Nephron progenitor cell (in vitro differentiated cells): ENCODE results near the gene PALLD.

Experiments used
- DNase-seq: peaks from one replicate; pipeline ENCODE4 v3.0.0; 2021
- H3K27ac Mint-ChIP-seq: 2 replicates; pipeline ENCODE4 v1.8.0; 2021; ENCODE audit warnings: mild to moderate bottlenecking, moderate library complexity, mixed read lengths
- H3K27me3 Mint-ChIP-seq: 2 replicates; pipeline ENCODE4 v1.8.0; 2021; ENCODE audit warnings: mild to moderate bottlenecking, low read depth, mixed read lengths; ENCODE audit not compliant: poor library complexity
- H3K36me3 Mint-ChIP-seq: 2 replicates; pipeline ENCODE4 v1.8.0; 2021; ENCODE audit warnings: low read depth, mixed read lengths
- H3K4me1 Mint-ChIP-seq: 2 replicates; pipeline ENCODE4 v1.8.0; 2021; ENCODE audit warnings: mixed read lengths
- H3K4me3 Mint-ChIP-seq: 2 replicates; pipeline ENCODE4 v1.8.0; 2021; ENCODE audit warnings: mild to moderate bottlenecking, moderate library complexity, mixed read lengths
- H3K9me3 Mint-ChIP-seq: 2 replicates; pipeline ENCODE4 v1.8.0; 2021; ENCODE audit warnings: mild to moderate bottlenecking, moderate library complexity, mixed read lengths
- TF ChIP-seq, protein P1 (sequence below): fragments of 200-600 bp; sonication (generic); IDR thresholded peaks from 2 replicates; pipeline ENCODE4 v1.5.0; 2021; ENCODE audit warnings: antibody characterized with exemption

Gene PALLD

DNA sequence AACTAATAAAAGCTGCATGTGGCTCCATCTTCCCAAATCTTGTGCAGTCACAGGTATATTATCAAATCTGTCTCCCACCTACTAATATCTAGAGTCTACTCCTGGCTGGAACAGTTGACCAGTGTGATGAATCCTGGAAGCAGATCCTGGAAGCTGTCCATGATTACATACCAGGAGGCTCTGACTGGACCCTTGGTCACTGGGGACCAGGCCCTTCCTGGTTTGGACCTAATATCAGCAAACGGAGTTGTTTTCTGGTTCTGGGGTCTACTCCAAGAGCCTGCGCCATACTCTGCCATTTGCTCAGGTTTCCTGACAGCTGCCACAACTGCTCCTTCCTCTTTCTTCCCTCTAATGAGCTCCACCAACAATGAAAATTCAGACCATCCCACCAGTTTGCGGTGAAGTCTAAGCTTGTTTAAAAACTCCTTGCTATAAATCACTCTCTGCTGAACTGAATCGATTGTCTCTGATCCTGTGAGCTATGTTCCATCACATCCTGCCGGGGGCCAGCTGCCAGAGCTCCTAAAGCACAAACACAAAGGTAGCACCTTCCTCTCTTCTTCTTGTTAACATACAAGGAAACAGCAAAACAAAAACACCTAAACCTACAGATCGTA lies 114.2 kb downstream of the PALLD start:
- no peaks in the 10 kb centered on the region for H3K9me3 Mint-ChIP-seq
- H3K27ac Mint-ChIP-seq: peak overlapping the region; percentile 30
- no peak for DNase-seq
- H3K4me1 Mint-ChIP-seq: peaks cover 66% of the 10 kb centered on the region
- H3K36me3 Mint-ChIP-seq: no peaks in the 10 kb centered on the region
- peaks cover 8% of the 10 kb centered on the region for H3K27me3 Mint-ChIP-seq
- H3K4me3 Mint-ChIP-seq: no peak overlapping the region
- TF ChIP-seq, protein P1, sequence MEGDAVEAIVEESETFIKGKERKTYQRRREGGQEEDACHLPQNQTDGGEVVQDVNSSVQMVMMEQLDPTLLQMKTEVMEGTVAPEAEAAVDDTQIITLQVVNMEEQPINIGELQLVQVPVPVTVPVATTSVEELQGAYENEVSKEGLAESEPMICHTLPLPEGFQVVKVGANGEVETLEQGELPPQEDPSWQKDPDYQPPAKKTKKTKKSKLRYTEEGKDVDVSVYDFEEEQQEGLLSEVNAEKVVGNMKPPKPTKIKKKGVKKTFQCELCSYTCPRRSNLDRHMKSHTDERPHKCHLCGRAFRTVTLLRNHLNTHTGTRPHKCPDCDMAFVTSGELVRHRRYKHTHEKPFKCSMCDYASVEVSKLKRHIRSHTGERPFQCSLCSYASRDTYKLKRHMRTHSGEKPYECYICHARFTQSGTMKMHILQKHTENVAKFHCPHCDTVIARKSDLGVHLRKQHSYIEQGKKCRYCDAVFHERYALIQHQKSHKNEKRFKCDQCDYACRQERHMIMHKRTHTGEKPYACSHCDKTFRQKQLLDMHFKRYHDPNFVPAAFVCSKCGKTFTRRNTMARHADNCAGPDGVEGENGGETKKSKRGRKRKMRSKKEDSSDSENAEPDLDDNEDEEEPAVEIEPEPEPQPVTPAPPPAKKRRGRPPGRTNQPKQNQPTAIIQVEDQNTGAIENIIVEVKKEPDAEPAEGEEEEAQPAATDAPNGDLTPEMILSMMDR: no peak

DNA sequence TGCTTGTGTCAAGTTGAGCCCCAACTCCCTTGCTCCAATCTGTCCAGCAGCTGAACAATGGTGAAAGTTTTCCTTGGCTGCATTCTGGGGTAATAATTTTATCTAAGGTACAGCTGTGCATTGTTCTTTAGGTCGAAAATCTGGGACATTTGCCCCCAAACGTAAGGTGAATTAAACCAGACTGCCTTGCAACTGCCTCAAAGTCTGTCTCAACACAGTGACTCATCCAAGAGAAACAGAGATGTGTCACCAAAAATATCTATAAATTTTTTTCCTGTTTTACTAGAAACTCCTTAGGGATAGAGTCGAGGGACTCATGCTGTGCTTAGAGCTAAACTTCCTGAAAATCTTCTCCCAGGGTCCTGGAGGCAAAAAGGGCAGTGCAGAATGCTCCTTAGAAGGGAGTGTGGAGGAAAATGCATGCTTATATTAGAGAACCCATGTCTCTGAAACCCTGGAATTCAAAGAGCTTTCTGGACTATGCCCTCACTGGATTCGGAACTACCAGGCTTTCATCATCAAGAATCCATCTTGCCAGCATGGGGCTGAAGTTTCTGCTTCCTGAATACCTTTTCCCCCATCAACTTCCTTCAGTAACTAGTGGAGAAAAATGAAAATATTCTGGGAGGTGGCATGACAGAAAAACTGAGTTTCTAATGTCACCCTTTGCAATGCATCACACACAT lies 115.7 kb downstream of the PALLD start:
- Mint-ChIP-seq H3K36me3 (no peaks in the 10 kb centered on the region), H3K4me1 (peaks cover 64% of the 10 kb centered on the region), H3K27ac (no peak overlapping the region), H3K9me3 (no peaks in the 10 kb centered on the region), H3K4me3 (no peak overlapping the region), H3K27me3 (peaks cover 1% of the 10 kb centered on the region)
- TF ChIP-seq, protein P1: no peak
- DNase-seq: no peak

DNA sequence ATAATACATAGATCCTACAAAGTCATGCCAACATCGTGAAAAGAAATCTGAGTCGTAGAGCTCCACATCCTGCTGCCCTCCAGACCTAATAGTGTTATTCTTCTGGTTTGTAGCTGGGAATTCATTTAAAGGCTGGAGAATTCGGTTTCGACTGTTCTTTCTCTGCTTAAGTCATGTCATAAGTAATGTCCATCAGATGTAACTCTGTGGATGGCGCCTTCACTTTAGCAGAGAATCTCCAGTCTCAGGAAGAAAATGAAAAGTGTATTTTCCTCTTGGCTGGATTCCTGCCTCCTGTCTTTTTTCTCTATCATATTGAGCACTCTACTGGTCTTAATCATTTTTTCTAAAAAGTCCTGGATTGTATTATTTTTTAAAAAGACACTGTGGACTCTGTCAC lies 117.0 kb downstream of the PALLD start:
- Mint-ChIP-seq H3K27ac (no peak overlapping the region), H3K9me3 (no peaks in the 10 kb centered on the region), H3K27me3 (no peaks in the 10 kb centered on the region), H3K36me3 (no peaks in the 10 kb centered on the region), H3K4me1 (peaks cover 53% of the 10 kb centered on the region), H3K4me3 (no peak overlapping the region)
- TF ChIP-seq, protein P1: no peak
- no peak for DNase-seq

DNA sequence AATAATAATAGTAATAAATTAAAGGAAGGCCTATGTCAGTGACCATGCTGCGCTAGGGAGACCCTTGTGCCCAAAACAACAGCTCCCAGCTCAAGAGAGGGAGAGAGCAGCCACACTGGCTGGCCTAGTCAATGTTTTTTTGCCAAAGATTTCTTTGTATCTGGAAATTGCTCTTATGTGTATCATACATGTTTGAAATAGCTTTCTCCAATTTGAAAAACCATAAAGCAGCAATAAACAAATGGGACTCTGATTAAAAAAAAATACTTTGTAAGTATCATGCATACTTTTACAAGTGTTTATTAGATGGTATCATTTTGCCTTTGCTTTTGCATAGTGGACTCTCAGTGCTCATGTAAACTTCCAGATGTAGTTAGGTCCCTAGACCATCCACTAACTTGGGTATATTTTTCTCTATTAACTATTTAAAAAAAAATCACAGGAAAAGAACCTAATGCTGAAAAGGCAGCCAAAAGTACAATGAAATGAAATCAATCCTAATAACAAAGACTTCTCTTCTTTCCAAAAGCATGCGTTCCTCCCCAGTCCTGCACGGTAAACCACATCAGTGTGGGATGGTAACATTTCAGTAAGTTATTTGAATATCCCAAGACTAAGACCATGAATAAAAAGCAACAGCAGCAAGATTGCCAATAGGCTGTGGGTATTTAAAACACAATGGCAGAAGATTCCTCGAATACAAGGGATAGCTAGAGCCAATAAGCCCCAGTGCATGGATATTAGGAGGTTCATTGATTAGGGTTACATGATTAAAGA lies 117.6 kb downstream of the PALLD start:
- H3K9me3 Mint-ChIP-seq: no peaks in the 10 kb centered on the region
- H3K27me3 Mint-ChIP-seq: no peaks in the 10 kb centered on the region
- peaks cover 48% of the 10 kb centered on the region for H3K4me1 Mint-ChIP-seq
- no peak for DNase-seq
- peak overlapping the region; percentile 14 for H3K27ac Mint-ChIP-seq
- TF ChIP-seq, protein P1: no peak
- H3K4me3 Mint-ChIP-seq: no peak overlapping the region
- H3K36me3 Mint-ChIP-seq: no peaks in the 10 kb centered on the region

DNA sequence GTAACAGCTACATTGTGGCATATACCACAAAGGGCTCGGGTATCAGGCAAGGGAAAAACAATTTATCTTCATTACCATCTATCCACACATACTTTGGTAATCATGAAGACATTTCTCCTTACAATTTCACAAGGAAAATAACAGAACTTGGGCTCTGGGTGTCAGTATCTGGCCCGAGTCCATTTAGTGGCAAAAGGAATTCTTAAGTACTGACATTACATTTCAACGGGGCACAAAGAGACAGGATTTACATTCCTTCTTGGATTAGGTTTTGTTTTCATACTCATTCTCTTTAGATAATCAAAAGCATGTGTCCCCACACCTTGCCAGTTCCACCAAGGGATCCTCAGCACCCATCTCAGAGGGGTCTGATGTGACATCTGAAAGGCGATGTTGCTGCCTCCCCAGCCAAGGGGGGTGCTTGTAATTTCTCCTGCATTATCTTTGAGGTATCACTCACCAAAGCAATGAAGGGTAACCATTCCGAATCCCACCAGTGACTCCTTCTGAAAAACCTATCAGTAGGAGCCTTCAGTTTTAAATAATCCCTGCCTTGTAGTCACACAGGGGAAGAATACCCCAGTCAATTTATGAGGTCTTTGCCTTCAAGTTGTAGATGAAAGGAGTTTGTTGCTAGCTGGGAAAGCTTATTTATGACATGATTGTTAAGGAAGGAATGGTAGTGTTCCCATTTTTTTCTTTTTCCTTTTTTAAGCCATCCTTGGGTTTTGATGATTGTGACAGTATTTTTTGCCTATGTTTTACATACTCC lies 118.6 kb downstream of the PALLD start:
- DNase-seq: no peak
- no peaks in the 10 kb centered on the region for H3K9me3 Mint-ChIP-seq
- H3K4me1 Mint-ChIP-seq: peaks cover 41% of the 10 kb centered on the region
- no peak overlapping the region for H3K4me3 Mint-ChIP-seq
- TF ChIP-seq, protein P1: no peak
- H3K27me3 Mint-ChIP-seq: no peaks in the 10 kb centered on the region
- no peaks in the 10 kb centered on the region for H3K36me3 Mint-ChIP-seq
- peak overlapping the region; percentile 33 for H3K27ac Mint-ChIP-seq
